Endothelial cell of umbilical vein (primary cell): ENCODE results near the gene NYAP2. TPM values are rescaled to one million over a fixed set of nuclear protein-coding genes. Genes with fewer than 3 reads are reported as not detected.

Experiments
- BruUV-seq: library from RNA; stranded (reverse); fragments of 400-500 nt; replicated peaks from 2 replicates; lab custom pipeline; 2021; lab: Mats Ljungman, UMichigan
- CTCF ChIA-PET: fragments of 300-600, 350-600 bp; sonication (Branson Sonifier 250); formaldehyde crosslinking; loops from one replicate; lab custom pipeline; 2021; ENCODE audit warnings: antibody characterized with exemption, inconsistent platforms; lab: Charles Lee
- POLR2A ChIA-PET: fragments of 300-600, 350-600 bp; sonication (Branson Sonifier 250); formaldehyde crosslinking; loops from one replicate; lab custom pipeline; 2021; ENCODE audit warnings: antibody characterized with exemption, inconsistent platforms; lab: Charles Lee
- DNase-seq: peaks from one replicate; pipeline ENCODE4 v3.0.0-alpha.2; 2011; ENCODE audit warnings: low read depth, low spot score
- FAIRE-seq: peaks from 2 replicates; lab custom pipeline; 2011; peaks lifted over from hg19 to GRCh38; lab: Jason Lieb, UNC
- H2AFZ ChIP-seq: 2 replicates; pipeline ENCODE4 v1.6.0; 2012; ENCODE audit warnings: low read depth, low read length, control low read depth, inconsistent platforms
- H3K27ac ChIP-seq: 2 replicates; pipeline ENCODE4 v1.5.1; 2011; ENCODE audit warnings: low read depth, mild to moderate bottlenecking, control low read depth, low read length, moderate library complexity; ENCODE audit not compliant: insufficient read depth
- H3K27me3 ChIP-seq, 2 experiments: 2 replicates each; pipeline versions ENCODE4 v1.6.0 to v1.6.1; 2011; ENCODE audit warnings: low read length in 2 of 2, mixed read lengths in 1 of 2; ENCODE audit not compliant: control insufficient read depth in 2 of 2, insufficient read depth in 2 of 2
- H3K36me3 ChIP-seq, 2 experiments: 2 replicates in 1 of 2; 3 replicates in 1 of 2; pipeline ENCODE4 v1.5.1; 2011; ENCODE audit warnings: low read length in 2 of 2, mild to moderate bottlenecking in 1 of 2, moderate library complexity in 1 of 2; ENCODE audit not compliant: control insufficient read depth in 2 of 2, insufficient read depth in 2 of 2; ENCODE audit errors: extremely low read depth in 1 of 2
- H3K4me1 ChIP-seq: 3 replicates; pipeline ENCODE4 v1.5.1; 2011; ENCODE audit warnings: mild to moderate bottlenecking, low read length; ENCODE audit not compliant: control insufficient read depth, insufficient read depth; ENCODE audit errors: extremely low read depth
- H3K4me2 ChIP-seq: 2 replicates; pipeline ENCODE4 v1.6.1; 2011; ENCODE audit warnings: low read length, control low read depth, mixed read lengths; ENCODE audit not compliant: insufficient read depth
- H3K4me3 ChIP-seq, 3 experiments: fragments of 200-600 bp in 1 of 3; sonication (generic), shearing (Covaris generic) in 1 of 3; replicated peaks in 1 of 3; 2 replicates each; pipeline ENCODE4 v1.5.1; 2011 to 2016; ENCODE audit warnings: control low read depth in 3 of 3, low read length in 3 of 3, mild to moderate bottlenecking in 2 of 3, inconsistent platforms in 1 of 3, low read depth in 1 of 3, moderate library complexity in 1 of 3; ENCODE audit not compliant: insufficient read depth in 1 of 3
- H3K79me2 ChIP-seq: 2 replicates; pipeline ENCODE4 v1.6.0; 2012; ENCODE audit warnings: low read length, inconsistent platforms; ENCODE audit not compliant: control insufficient read depth, insufficient read depth
- H3K9ac ChIP-seq: replicated peaks from 2 replicates; pipeline ENCODE3; 2011; ENCODE audit warnings: low read length, control low read depth; ENCODE audit not compliant: insufficient read depth; ENCODE audit errors: extremely low read depth
- H3K9me1 ChIP-seq: replicated peaks from 3 replicates; pipeline ENCODE4 v1.6.0; 2011; ENCODE audit warnings: mild to moderate bottlenecking, low read length; ENCODE audit not compliant: control insufficient read depth, insufficient read depth; ENCODE audit errors: extremely low read depth
- H3K9me3 ChIP-seq: replicated peaks from 2 replicates; pipeline ENCODE4 v1.5.1; 2012; ENCODE audit warnings: low read length, inconsistent platforms; ENCODE audit not compliant: control insufficient read depth, insufficient read depth
- H4K20me1 ChIP-seq: replicated peaks from 2 replicates; pipeline ENCODE3; 2011; ENCODE audit warnings: mild to moderate bottlenecking, low read length; ENCODE audit not compliant: control insufficient read depth, insufficient read depth; ENCODE audit errors: extremely low read depth
- CTCF ChIP-seq, 2 donors: IDR thresholded peaks; 1 replicate in 1 of 2; 2 replicates in 1 of 2; pipeline ENCODE4 v1.5.1; 2011; ENCODE audit warnings: low read length in 2 of 2, mild to moderate bottlenecking in 2 of 2, moderate library complexity in 2 of 2, control low read depth in 1 of 2, inconsistent platforms in 1 of 2, low read depth in 1 of 2; ENCODE audit not compliant: insufficient read depth in 1 of 2; ENCODE audit errors: extremely low read depth in 1 of 2
- EZH2 ChIP-seq: IDR thresholded peaks from 2 replicates; pipeline ENCODE4 v1.6.1; 2012; ENCODE audit warnings: borderline replicate concordance, low read depth, mild to moderate bottlenecking, moderate library complexity, low read length, inconsistent platforms; ENCODE audit not compliant: severe bottlenecking
- FOS ChIP-seq: IDR thresholded peaks from 2 replicates; pipeline ENCODE4 v1.6.1; 2011; ENCODE audit warnings: mild to moderate bottlenecking, low read length, moderate library complexity, borderline replicate concordance; ENCODE audit not compliant: insufficient read depth
- GATA2 ChIP-seq: IDR thresholded peaks from 2 replicates; pipeline ENCODE4 v1.7.0; 2011; ENCODE audit warnings: low read depth, mild to moderate bottlenecking, moderate library complexity, mixed read lengths, low read length; ENCODE audit not compliant: insufficient read length, insufficient read depth
- JUN ChIP-seq: IDR thresholded peaks from 2 replicates; pipeline ENCODE4 v1.6.1; 2011; ENCODE audit warnings: borderline replicate concordance, low read depth; ENCODE audit not compliant: insufficient read length, insufficient read depth
- MAX ChIP-seq: IDR thresholded peaks from 2 replicates; pipeline ENCODE4 v1.6.1; 2011; ENCODE audit not compliant: insufficient read depth, insufficient read length
- MYC ChIP-seq: IDR thresholded peaks from one replicate; pipeline ENCODE4 v1.6.1; 2011; ENCODE audit warnings: mild to moderate bottlenecking, low read depth, low read length
- POLR2A ChIP-seq: IDR thresholded peaks from 2 replicates; pipeline ENCODE4 v1.6.1; 2012; ENCODE audit warnings: low read depth, mild to moderate bottlenecking, control low read depth, low read length
- POLR2AphosphoS5 ChIP-seq: IDR thresholded peaks from 2 replicates; pipeline ENCODE4 v1.6.1; 2012; ENCODE audit warnings: low read depth, mild to moderate bottlenecking, control low read depth, low read length, moderate library complexity; ENCODE audit not compliant: insufficient read depth
- dilution Hi-C: fragments of 300-500 bp; cut with MboI; formaldehyde crosslinking; loops from one replicate; pipeline ENCODE4 v1.15.0; 2019; ENCODE audit warnings: low sequenced_read_pairs; ENCODE audit not compliant: extremely low pct_ligation_motif_present
- intact Hi-C: fragments of 100-400 bp; cut with micrococcal nuclease; formaldehyde crosslinking; loops from one replicate; pipeline ENCODE4 v1.10.0; 2022
- polyA plus RNA-seq, 4 experiments: library from polyadenylated mRNA; depleted of rRNA in 3 of 4; stranded (reverse) in 3 of 4; unstranded in 1 of 4; fragments of >200 nt; gene quantifications; 2 replicates each; pipeline versions ENCODE4 v1.2.1 to v1.2.3, GENCODE V29; 2011 to 2012; ENCODE audit warnings: missing spikeins in 1 of 4
- total RNA-seq: library from RNA; stranded (reverse); gene quantifications from 2 replicates; pipeline ENCODE4 v1.2.3, GENCODE V29; 2021

The NYAP2 gene
- total and polyA plus RNA-seq, 2 donors (not counting 3 experiments of a cell fraction or from before 2014, with no cell fraction given) = not detected

GRCh38 chr2:225649274-225649673 is 249.8 kb downstream of the NYAP2 start:
- H3K4me2 ChIP-seq = no peak overlapping the region
- DNase-seq = no peak
- ChIA-PET POLR2A (no interaction called here), CTCF (interaction anchor here (1.4 to 2.0 kb wide), 3 partner anchors 10 to 16 kb away, joined by 3 to 10 read pairs (median 4); no protein-coding TSS in a partner anchor)
- H3K27ac ChIP-seq = no peak overlapping the region
- no peaks in the 10 kb centered on the region for H3K9me1 ChIP-seq
- no peak for FAIRE-seq
- dilution Hi-C loops = no loop called here
- no peaks in the 10 kb centered on the region for H3K4me1 ChIP-seq
- H3K79me2 ChIP-seq = no peaks in the 10 kb centered on the region
- no peak overlapping the region for H2AFZ ChIP-seq
- no peaks in the 10 kb centered on the region for H3K27me3 ChIP-seq
- H3K9ac ChIP-seq = no peak overlapping the region
- no peak overlapping the region for H3K4me3 ChIP-seq
- no peaks in the 10 kb centered on the region for H4K20me1 ChIP-seq
- intact Hi-C loops = no loop called here
- no TSS peak for BruUV-seq
- no peaks in the 10 kb centered on the region for H3K9me3 ChIP-seq
- H3K36me3 ChIP-seq = no peaks in the 10 kb centered on the region
- TF ChIP-seq POLR2AphosphoS5 = no peak
- TF ChIP-seq JUN = no peak
- no peak for TF ChIP-seq CTCF (IDR thresholded peaks at IDR 0.05; ENCODE audit: extremely low read depth in 1 of 2, insufficient read depth in 1 of 2, low read depth in 1 of 2, low read length in 2 of 2)
- TF ChIP-seq FOS = no peak
- no peak for TF ChIP-seq POLR2A
- no peak for TF ChIP-seq GATA2
- TF ChIP-seq EZH2 = no peak
- no peak for TF ChIP-seq MYC
- TF ChIP-seq MAX = no peak
